ENCODE measurements around the gene ANKRD66. TPM values are rescaled to one million over a fixed set of nuclear protein-coding genes. Genes with fewer than 3 reads are reported as not detected.

ANKRD66 gene
- total RNA-seq, 2 experiments from 2014 or later, result not detected

DNA sequence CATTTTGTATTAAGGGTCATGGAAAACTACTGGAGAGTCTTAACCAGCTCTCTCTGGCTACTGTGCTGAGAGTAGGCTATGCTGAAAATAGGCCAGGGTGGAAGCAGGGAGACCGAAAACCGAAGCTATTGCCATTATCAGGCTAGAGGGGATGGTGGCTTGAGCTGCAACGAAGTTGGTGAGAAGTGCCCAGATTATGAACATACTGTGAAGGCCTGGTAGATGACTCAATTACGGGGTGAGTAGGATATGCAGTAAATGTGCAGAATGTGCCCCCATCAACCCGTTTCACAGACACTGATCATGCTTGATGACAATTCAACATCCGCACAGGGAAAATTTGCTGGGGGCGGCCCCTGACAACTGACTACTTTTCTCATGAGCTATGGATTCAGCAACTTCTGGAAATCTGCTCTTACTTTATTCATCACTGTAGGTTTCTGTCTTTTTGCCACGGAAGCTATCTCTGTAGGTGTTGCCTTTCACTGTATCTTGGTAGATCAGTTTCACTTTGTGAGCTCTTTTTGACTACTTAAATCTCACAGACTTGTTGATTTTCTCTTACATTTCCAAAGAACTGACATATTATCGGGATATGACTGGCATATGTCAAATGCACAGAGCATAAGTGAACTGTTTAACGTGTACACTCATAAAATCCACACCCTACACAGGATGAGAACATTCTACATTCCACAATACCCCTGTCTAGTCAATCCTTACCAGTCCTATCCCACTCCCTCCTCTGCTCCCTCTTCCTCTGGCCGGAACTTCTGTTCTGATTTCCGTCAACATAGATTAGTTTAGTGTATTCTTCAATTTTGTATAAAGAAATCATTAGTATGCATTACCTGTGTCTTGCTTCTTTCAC, 31.0 kb downstream of the ANKRD66 start:
- H3K9me3 Mint-ChIP-seq, result no peaks in the 10 kb centered on the region
- DNase-seq (no peak), ATAC-seq (ENCODE audit: poor library complexity) (no peak)
- POLR2A ChIA-PET, result no interaction called here
- Histone ChIP-seq H3K4me3 (ENCODE audit: low read length) (no peak overlapping the region), H3K27ac (ENCODE audit: low read depth in 1 of 2, low read length in 2 of 2) (no peak overlapping the region), H3K36me3 (ENCODE audit: insufficient read depth, low read length) (no peaks in the 10 kb centered on the region), H3K9me3 (ENCODE audit: control insufficient read depth in 1 of 2, insufficient read depth in 1 of 2, low read length in 2 of 2) (no peaks in the 10 kb centered on the region), H3K27me3 (ENCODE audit: control insufficient read depth in 1 of 2, insufficient read depth in 2 of 2, low read length in 2 of 2) (no peaks in the 10 kb centered on the region), H3K4me1 (ENCODE audit: insufficient read depth, low read length) (no peaks in the 10 kb centered on the region)
- no peak overlapping the region for H3K27ac Mint-ChIP-seq
- no peaks in the 10 kb centered on the region for H3K4me1 Mint-ChIP-seq (ENCODE audit: low read depth)
- CTCF ChIA-PET, result no interaction called here
- TF ChIP-seq CTCF (IDR thresholded peaks at IDR 0.05), result no peak
- H3K4me3 Mint-ChIP-seq, result no peak overlapping the region
- intact Hi-C loops (cut with DNase I, micrococcal nuclease), result no loop called here
- no peaks in the 10 kb centered on the region for H3K27me3 Mint-ChIP-seq
- no peaks in the 10 kb centered on the region for H3K36me3 Mint-ChIP-seq (ENCODE audit: low read depth)

DNA sequence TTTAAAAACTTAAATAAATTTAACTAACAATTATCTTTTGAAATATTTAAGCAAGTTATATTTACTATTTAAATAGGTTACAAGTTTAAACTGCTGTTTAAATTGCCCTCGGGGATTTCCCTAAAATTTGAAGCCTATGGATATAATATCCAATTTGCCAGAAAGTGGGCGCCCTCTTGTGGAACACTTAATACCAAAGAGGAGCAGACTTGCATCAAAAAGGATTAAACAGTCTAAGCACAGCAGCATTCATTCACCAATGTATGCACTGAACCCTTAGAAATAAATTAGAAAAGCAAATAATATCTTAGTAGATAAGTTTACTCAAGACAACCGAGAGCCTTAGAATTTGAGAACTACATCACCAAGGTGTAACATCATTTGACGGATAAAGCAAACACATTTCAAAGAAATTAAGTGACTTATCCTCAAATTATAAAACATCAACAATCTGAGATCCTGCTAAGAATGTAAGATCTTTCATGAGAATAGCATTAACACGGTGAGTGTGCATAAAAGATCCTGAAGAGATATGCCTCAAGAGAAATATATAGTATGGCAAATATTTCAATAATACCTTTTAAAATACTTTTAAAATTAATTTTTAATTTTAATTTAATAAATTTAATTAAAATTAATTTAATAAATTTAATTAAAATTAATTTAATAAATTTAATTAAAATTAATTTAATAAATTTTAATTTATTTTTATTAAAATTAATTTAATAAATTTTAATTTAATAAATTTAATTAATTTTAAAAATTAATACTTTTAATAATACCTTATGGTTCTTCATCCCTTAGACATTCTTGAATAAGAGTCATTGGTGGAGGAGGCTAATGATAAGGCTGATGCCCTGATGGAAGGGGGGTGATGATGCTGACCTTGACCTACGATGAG, 35.0 kb downstream of the ANKRD66 start:
- H3K36me3 ChIP-seq (ENCODE audit: insufficient read depth, low read length), result no peaks in the 10 kb centered on the region
- no peaks in the 10 kb centered on the region for H3K9me3 ChIP-seq (ENCODE audit: control insufficient read depth in 1 of 2, insufficient read depth in 1 of 2, low read length in 2 of 2)
- ATAC-seq (ENCODE audit: poor library complexity), result no peak
- no peak overlapping the region for H3K27ac Mint-ChIP-seq
- peak in 3 of 14 experiments; percentile 9 to 52 (median 47) for DNase-seq
- H3K4me3 ChIP-seq (ENCODE audit: low read length), result no peak overlapping the region
- no peaks in the 10 kb centered on the region for H3K27me3 Mint-ChIP-seq
- CTCF ChIA-PET, result no interaction called here
- H3K4me1 Mint-ChIP-seq (ENCODE audit: low read depth), result no peaks in the 10 kb centered on the region
- no peak overlapping the region for H3K27ac ChIP-seq (ENCODE audit: low read depth in 1 of 2, low read length in 2 of 2)
- intact Hi-C loops (cut with DNase I, micrococcal nuclease), result no loop called here
- POLR2A ChIA-PET, result no interaction called here
- H3K4me1 ChIP-seq (ENCODE audit: insufficient read depth, low read length), result no peaks in the 10 kb centered on the region
- H3K9me3 Mint-ChIP-seq, result no peaks in the 10 kb centered on the region
- H3K27me3 ChIP-seq (ENCODE audit: control insufficient read depth in 1 of 2, insufficient read depth in 2 of 2, low read length in 2 of 2), result no peaks in the 10 kb centered on the region
- no peak overlapping the region for H3K4me3 Mint-ChIP-seq
- H3K36me3 Mint-ChIP-seq (ENCODE audit: low read depth), result no peaks in the 10 kb centered on the region
- peak; percentile 22 for TF ChIP-seq CTCF (IDR thresholded peaks at IDR 0.05)

DNA sequence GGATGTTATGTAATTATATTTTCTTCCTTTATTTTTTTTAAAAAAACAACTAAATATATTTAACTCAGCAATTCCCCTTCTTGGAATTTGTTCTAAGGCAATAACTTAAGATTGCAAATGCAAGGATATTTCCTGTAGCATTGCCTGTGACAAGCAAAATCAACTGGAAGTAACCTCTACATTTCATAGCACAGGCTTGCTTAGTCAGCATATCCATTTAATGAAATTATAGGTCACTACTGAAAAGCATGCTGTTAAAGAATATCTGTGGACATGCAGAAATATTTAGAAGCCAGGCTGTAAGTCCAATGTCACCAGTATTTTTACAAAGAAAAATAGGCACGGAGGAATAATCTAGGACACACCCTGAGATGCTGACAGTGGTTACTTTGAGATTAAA, 37.8 kb downstream of the ANKRD66 start:
- Histone ChIP-seq H3K27me3 (ENCODE audit: control insufficient read depth in 1 of 2, insufficient read depth in 2 of 2, low read length in 2 of 2) (no peaks in the 10 kb centered on the region), H3K27ac (ENCODE audit: low read depth in 1 of 2, low read length in 2 of 2) (no peak overlapping the region), H3K9me3 (ENCODE audit: control insufficient read depth in 1 of 2, insufficient read depth in 1 of 2, low read length in 2 of 2) (no peaks in the 10 kb centered on the region), H3K4me3 (ENCODE audit: low read length) (no peak overlapping the region), H3K36me3 (ENCODE audit: insufficient read depth, low read length) (no peaks in the 10 kb centered on the region), H3K4me1 (ENCODE audit: insufficient read depth, low read length) (no peaks in the 10 kb centered on the region)
- POLR2A ChIA-PET, result no interaction called here
- CTCF ChIA-PET, result no interaction called here
- DNase-seq (no peak), ATAC-seq (ENCODE audit: poor library complexity) (no peak)
- Mint-ChIP-seq H3K36me3 (ENCODE audit: low read depth) (no peaks in the 10 kb centered on the region), H3K27ac (no peak overlapping the region), H3K27me3 (no peaks in the 10 kb centered on the region), H3K4me1 (ENCODE audit: low read depth) (no peaks in the 10 kb centered on the region), H3K4me3 (no peak overlapping the region), H3K9me3 (no peaks in the 10 kb centered on the region)
- intact Hi-C loops (cut with DNase I, micrococcal nuclease), result no loop called here
- no peak for TF ChIP-seq CTCF (IDR thresholded peaks at IDR 0.05)

Data from CD4-positive, alpha-beta T cell (primary cell).